ENCODE results near the gene NKTR. TPM values are rescaled to one million over a fixed set of nuclear protein-coding genes. Genes with fewer than 3 reads are reported as not detected.

The NKTR gene
- polyA plus RNA-seq, 1 donor from 2014 or later: 242 TPM

DNA sequence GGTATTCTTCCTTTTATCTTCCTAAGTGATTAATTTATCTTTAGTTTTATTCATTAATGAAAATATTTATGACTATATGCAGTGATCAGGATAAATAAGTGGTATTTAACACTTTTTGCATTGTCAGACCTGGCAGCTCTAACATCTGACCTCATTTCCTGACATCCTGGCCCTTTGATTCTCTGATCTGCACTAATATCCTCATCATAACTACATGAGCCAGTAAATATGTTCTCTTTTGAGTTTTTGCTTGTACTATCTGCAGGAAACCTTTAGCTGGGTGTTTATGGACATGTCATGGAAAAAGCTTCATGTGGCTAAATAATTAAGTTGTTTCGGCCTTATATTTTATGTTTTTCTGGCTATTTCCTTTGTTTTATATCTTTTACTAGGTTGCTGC is 10.5 kb downstream of the NKTR start:
- Histone ChIP-seq H3K27me3 (ENCODE audit: insufficient read depth, low read depth, low read length) (no peaks in the 10 kb centered on the region), H3K36me3 (ENCODE audit: insufficient read depth, low read length) (no peaks in the 10 kb centered on the region), H2AFZ (ENCODE audit: low read depth, low read length) (no peak overlapping the region), H3K9ac (ENCODE audit: low read length) (no peak overlapping the region), H3K9me3 (ENCODE audit: low read length) (no peaks in the 10 kb centered on the region), H3K27ac (ENCODE audit: low read length) (no peak overlapping the region), H3K4me2 (ENCODE audit: low read length) (no peak overlapping the region), H4K20me1 (ENCODE audit: insufficient read depth) (no peaks in the 10 kb centered on the region), H3K79me2 (replicated peaks; ENCODE audit: insufficient read depth, low read length) (peaks cover 90% of the 10 kb centered on the region), H3K9me2 (ENCODE audit: insufficient read depth, low read length) (no peaks in the 10 kb centered on the region), H3F3A (ENCODE audit: insufficient read depth, low read length, poor library complexity, severe bottlenecking) (no peaks in the 10 kb centered on the region), H3K4me3 (ENCODE audit: low read length) (no peak overlapping the region)
- TF ChIP-seq, protein P1, sequence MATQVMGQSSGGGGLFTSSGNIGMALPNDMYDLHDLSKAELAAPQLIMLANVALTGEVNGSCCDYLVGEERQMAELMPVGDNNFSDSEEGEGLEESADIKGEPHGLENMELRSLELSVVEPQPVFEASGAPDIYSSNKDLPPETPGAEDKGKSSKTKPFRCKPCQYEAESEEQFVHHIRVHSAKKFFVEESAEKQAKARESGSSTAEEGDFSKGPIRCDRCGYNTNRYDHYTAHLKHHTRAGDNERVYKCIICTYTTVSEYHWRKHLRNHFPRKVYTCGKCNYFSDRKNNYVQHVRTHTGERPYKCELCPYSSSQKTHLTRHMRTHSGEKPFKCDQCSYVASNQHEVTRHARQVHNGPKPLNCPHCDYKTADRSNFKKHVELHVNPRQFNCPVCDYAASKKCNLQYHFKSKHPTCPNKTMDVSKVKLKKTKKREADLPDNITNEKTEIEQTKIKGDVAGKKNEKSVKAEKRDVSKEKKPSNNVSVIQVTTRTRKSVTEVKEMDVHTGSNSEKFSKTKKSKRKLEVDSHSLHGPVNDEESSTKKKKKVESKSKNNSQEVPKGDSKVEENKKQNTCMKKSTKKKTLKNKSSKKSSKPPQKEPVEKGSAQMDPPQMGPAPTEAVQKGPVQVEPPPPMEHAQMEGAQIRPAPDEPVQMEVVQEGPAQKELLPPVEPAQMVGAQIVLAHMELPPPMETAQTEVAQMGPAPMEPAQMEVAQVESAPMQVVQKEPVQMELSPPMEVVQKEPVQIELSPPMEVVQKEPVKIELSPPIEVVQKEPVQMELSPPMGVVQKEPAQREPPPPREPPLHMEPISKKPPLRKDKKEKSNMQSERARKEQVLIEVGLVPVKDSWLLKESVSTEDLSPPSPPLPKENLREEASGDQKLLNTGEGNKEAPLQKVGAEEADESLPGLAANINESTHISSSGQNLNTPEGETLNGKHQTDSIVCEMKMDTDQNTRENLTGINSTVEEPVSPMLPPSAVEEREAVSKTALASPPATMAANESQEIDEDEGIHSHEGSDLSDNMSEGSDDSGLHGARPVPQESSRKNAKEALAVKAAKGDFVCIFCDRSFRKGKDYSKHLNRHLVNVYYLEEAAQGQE (IDR thresholded peaks at IDR 0.05; ENCODE audit: borderline replicate concordance): no peak
- TF ChIP-seq MXI1 (conservative IDR thresholded peaks at IDR 0.05; ENCODE audit: poor library complexity, severe bottlenecking) (no peak), RAD21 (conservative IDR thresholded peaks at IDR 0.05) (no peak), POLR2AphosphoS5 (IDR thresholded peaks at IDR 0.05) (no peak), SMC3 (conservative IDR thresholded peaks at IDR 0.05; ENCODE audit: poor library complexity) (no peak), EP300 (conservative IDR thresholded peaks at IDR 0.05; ENCODE audit: poor library complexity, severe bottlenecking) (no peak), EZH2 (IDR thresholded peaks at IDR 0.05; ENCODE audit: borderline replicate concordance, insufficient read depth, low read length, poor library complexity, severe bottlenecking) (no peak), TAF1 (IDR thresholded peaks at IDR 0.05; ENCODE audit: low read depth) (no peak)
- TF ChIP-seq, protein P2, sequence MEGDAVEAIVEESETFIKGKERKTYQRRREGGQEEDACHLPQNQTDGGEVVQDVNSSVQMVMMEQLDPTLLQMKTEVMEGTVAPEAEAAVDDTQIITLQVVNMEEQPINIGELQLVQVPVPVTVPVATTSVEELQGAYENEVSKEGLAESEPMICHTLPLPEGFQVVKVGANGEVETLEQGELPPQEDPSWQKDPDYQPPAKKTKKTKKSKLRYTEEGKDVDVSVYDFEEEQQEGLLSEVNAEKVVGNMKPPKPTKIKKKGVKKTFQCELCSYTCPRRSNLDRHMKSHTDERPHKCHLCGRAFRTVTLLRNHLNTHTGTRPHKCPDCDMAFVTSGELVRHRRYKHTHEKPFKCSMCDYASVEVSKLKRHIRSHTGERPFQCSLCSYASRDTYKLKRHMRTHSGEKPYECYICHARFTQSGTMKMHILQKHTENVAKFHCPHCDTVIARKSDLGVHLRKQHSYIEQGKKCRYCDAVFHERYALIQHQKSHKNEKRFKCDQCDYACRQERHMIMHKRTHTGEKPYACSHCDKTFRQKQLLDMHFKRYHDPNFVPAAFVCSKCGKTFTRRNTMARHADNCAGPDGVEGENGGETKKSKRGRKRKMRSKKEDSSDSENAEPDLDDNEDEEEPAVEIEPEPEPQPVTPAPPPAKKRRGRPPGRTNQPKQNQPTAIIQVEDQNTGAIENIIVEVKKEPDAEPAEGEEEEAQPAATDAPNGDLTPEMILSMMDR (IDR thresholded peaks at IDR 0.05; ENCODE audit: poor library complexity, severe bottlenecking): no peak

GRCh38 chr3:42612217-42612616 is 11.7 kb downstream of the NKTR start:
- Histone ChIP-seq H3K4me2 (ENCODE audit: low read length) (no peak overlapping the region), H2AFZ (ENCODE audit: low read depth, low read length) (no peak overlapping the region), H3K9me2 (ENCODE audit: insufficient read depth, low read length) (no peaks in the 10 kb centered on the region), H3F3A (ENCODE audit: insufficient read depth, low read length, poor library complexity, severe bottlenecking) (no peaks in the 10 kb centered on the region), H3K27ac (ENCODE audit: low read length) (no peak overlapping the region), H3K27me3 (ENCODE audit: insufficient read depth, low read depth, low read length) (no peaks in the 10 kb centered on the region), H3K36me3 (ENCODE audit: insufficient read depth, low read length) (no peaks in the 10 kb centered on the region), H3K9ac (ENCODE audit: low read length) (no peak overlapping the region), H3K4me3 (ENCODE audit: low read length) (no peak overlapping the region), H3K79me2 (replicated peaks; ENCODE audit: insufficient read depth, low read length) (peaks cover 90% of the 10 kb centered on the region), H3K9me3 (ENCODE audit: low read length) (no peaks in the 10 kb centered on the region), H4K20me1 (ENCODE audit: insufficient read depth) (no peaks in the 10 kb centered on the region)
- TF ChIP-seq, protein P1 (IDR thresholded peaks at IDR 0.05; ENCODE audit: borderline replicate concordance): no peak
- TF ChIP-seq, protein P2 (IDR thresholded peaks at IDR 0.05; ENCODE audit: poor library complexity, severe bottlenecking): no peak
- TF ChIP-seq MXI1 (conservative IDR thresholded peaks at IDR 0.05; ENCODE audit: poor library complexity, severe bottlenecking): no peak
- TF ChIP-seq POLR2AphosphoS5 (IDR thresholded peaks at IDR 0.05): no peak
- no peak for TF ChIP-seq TAF1 (IDR thresholded peaks at IDR 0.05; ENCODE audit: low read depth)
- TF ChIP-seq SMC3 (conservative IDR thresholded peaks at IDR 0.05; ENCODE audit: poor library complexity): no peak

Measured in neural cell (in vitro differentiated cells).